GM23338 (cell line): ENCODE results near the gene STOX2. TPM values are rescaled to one million over a fixed set of nuclear protein-coding genes. Genes with fewer than 3 reads are reported as not detected.

Experiments used
- ATAC-seq: fragments of 200-7000 bp; cut with Tn5 transposase; 3 replicates; pipeline ENCODE4 v1.9.1; 2020
- DNase-seq: peaks from one replicate; pipeline ENCODE4 v3.0.0-alpha.2; 2015; ENCODE audit warnings: low spot score
- H2AFZ ChIP-seq: fragments of 200-600 bp; sonication (generic); 2 replicates; pipeline ENCODE4 v1.8.0; 2016; ENCODE audit warnings: antibody characterized with exemption, mild to moderate bottlenecking, moderate library complexity
- H3F3A ChIP-seq: fragments of 200-600 bp; sonication (generic); replicated peaks from 2 replicates; pipeline ENCODE4 v1.8.0; 2017; ENCODE audit warnings: antibody characterized with exemption, mixed run types, low read depth
- H3K27ac ChIP-seq: fragments of 200-600 bp; sonication (generic); 2 replicates; pipeline ENCODE4 v1.6.1; 2016; ENCODE audit warnings: low read depth
- H3K27me3 ChIP-seq: fragments of 200-600 bp; sonication (generic); 2 replicates; pipeline ENCODE4 v1.8.0; 2016; ENCODE audit warnings: mild to moderate bottlenecking, mixed run types, moderate library complexity; ENCODE audit not compliant: insufficient read depth
- H3K36me3 ChIP-seq: fragments of 200-600 bp; sonication (generic); 2 replicates; pipeline ENCODE4 v1.8.0; 2016; ENCODE audit warnings: mild to moderate bottlenecking; ENCODE audit not compliant: insufficient read depth
- H3K4me1 ChIP-seq: fragments of 200-600 bp; sonication (generic); 2 replicates; pipeline ENCODE4 v1.8.0; 2016; ENCODE audit warnings: mild to moderate bottlenecking, moderate library complexity; ENCODE audit not compliant: insufficient read depth
- H3K4me2 ChIP-seq: fragments of 200-600 bp; sonication (generic); 2 replicates; pipeline ENCODE4 v1.7.1; 2017; ENCODE audit warnings: mixed run types
- H3K4me3 ChIP-seq: fragments of 200-600 bp; sonication (generic); 2 replicates; pipeline ENCODE4 v1.6.1; 2016; ENCODE audit warnings: mixed run types
- H3K79me2 ChIP-seq: fragments of 200-600 bp; sonication (generic); replicated peaks from 2 replicates; pipeline ENCODE4 v1.8.0; 2017; ENCODE audit warnings: mild to moderate bottlenecking; ENCODE audit not compliant: insufficient read depth
- H3K9me2 ChIP-seq: fragments of 200-600 bp; sonication (generic); 2 replicates; pipeline ENCODE4 v1.8.0; 2017; ENCODE audit not compliant: insufficient read depth
- H4K20me1 ChIP-seq: fragments of 200-600 bp; sonication (generic); replicated peaks from 2 replicates; pipeline ENCODE4 v1.8.0; 2017; ENCODE audit warnings: mild to moderate bottlenecking; ENCODE audit not compliant: insufficient read depth
- H3K27ac Mint-ChIP-seq: 2 replicates; pipeline ENCODE4 v1.8.0; 2020; ENCODE audit warnings: inconsistent platforms, mild to moderate bottlenecking, moderate library complexity, mixed read lengths
- H3K27me3 Mint-ChIP-seq: 3 replicates; pipeline ENCODE4 v1.8.0; 2022; ENCODE audit warnings: low read depth, mild to moderate bottlenecking, moderate library complexity, mixed read lengths, inconsistent platforms; ENCODE audit not compliant: insufficient read depth, poor library complexity
- H3K36me3 Mint-ChIP-seq: 3 replicates; pipeline ENCODE4 v1.8.0; 2021; ENCODE audit warnings: low read depth, mild to moderate bottlenecking, inconsistent platforms, moderate library complexity, mixed read lengths
- H3K4me1 Mint-ChIP-seq: 3 replicates; pipeline ENCODE4 v1.8.0; 2020; ENCODE audit warnings: mild to moderate bottlenecking, inconsistent platforms, mixed read lengths
- H3K4me3 Mint-ChIP-seq: 3 replicates; pipeline ENCODE4 v1.8.0; 2021; ENCODE audit warnings: moderate library complexity, mild to moderate bottlenecking, inconsistent platforms, mixed read lengths
- H3K9me3 Mint-ChIP-seq: 3 replicates; pipeline ENCODE4 v1.8.0; 2020; ENCODE audit warnings: moderate library complexity, mild to moderate bottlenecking, inconsistent platforms, mixed read lengths
- CREB1 ChIP-seq: fragments of 250-450 bp; sonication (Bioruptor Pico); IDR thresholded peaks from 2 replicates; pipeline ENCODE4 v1.5.0; 2020; ENCODE audit warnings: low read depth, mild to moderate bottlenecking, moderate library complexity
- ETS1 ChIP-seq: IDR thresholded peaks from 2 replicates; pipeline ENCODE4 v1.6.1; 2016; ENCODE audit warnings: antibody characterized with exemption
- EZH2phosphoT487 ChIP-seq: fragments of 200-600 bp; sonication (generic); IDR thresholded peaks from one replicate; pipeline ENCODE4 v1.8.1; 2018; ENCODE audit warnings: antibody characterized with exemption; ENCODE audit not compliant: unreplicated experiment
- POLR2AphosphoS5 ChIP-seq: IDR thresholded peaks from 2 replicates; pipeline ENCODE4 v1.6.1; 2016; ENCODE audit warnings: antibody characterized with exemption, low read depth
- STAT1 ChIP-seq: IDR thresholded peaks from one replicate; pipeline ENCODE4 v1.6.1; 2016; ENCODE audit warnings: antibody characterized with exemption; ENCODE audit not compliant: unreplicated experiment
- polyA plus RNA-seq: library from polyadenylated mRNA; unstranded; fragments of >200 nt; fragmentation: Nextera tagmentation; extraction: Ambion mirVana; gene quantifications from 2 replicates; pipeline ENCODE4 v1.2.1, GENCODE V29; 2016
- total RNA-seq: library from RNA; depleted of rRNA; stranded (reverse); fragments of >200 nt; shearing (Covaris generic); gene quantifications from 2 replicates; pipeline ENCODE4 v1.2.3, GENCODE V29; 2014
- TF ChIP-seq, protein P1 (sequence below), 2 experiments: fragments of 200-600 bp in 1 of 2; sonication (generic) in 1 of 2; conservative IDR thresholded peaks; 2 replicates each; pipeline versions ENCODE4 v1.5.1 to v1.6.1; 2016 to 2017; ENCODE audit warnings: antibody characterized with exemption in 2 of 2, low read depth in 2 of 2, mild to moderate bottlenecking in 2 of 2, moderate library complexity in 1 of 2
- TF ChIP-seq, protein P2 (sequence below): fragments of 250-450 bp; sonication (Bioruptor Pico); IDR thresholded peaks from 2 replicates; pipeline ENCODE4 v1.5.0; 2020; ENCODE audit warnings: mild to moderate bottlenecking, moderate library complexity

The STOX2 gene
- total and polyA plus RNA-seq, 2 experiments from 2014 or later, result 19.8 to 20.6 TPM

DNA sequence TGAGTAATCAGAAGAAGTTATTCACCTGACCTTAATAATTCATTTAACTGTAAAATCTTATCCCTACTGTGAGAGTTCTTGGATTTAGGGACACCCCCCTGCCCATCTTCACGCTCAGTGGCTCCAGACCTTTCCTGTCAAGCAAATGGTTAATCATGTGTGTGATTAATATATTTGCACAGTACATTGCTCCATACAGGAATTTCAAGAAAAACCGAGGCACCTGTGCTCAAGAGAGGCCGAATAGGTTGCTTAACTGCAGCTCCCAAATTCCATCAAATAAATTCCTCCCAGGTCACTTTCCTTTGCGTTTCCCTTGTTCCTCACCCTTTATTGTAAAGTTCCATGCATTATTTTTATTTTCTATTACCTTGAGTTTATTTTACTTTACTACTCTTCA lies 119.5 kb downstream of the STOX2 start:
- Histone ChIP-seq H3K4me3 (no peak overlapping the region), H3K4me1 (0 out of 2 replicates have a peak, but pooled peaks cover 4% of the 10 kb centered on the region), H3K4me2 (no peak overlapping the region), H3K36me3 (no peaks in the 10 kb centered on the region), H3F3A (no peaks in the 10 kb centered on the region), H3K27ac (no peak overlapping the region), H3K27me3 (no peaks in the 10 kb centered on the region), H4K20me1 (no peaks in the 10 kb centered on the region), H2AFZ (no peak overlapping the region), H3K9me2 (no peaks in the 10 kb centered on the region), H3K79me2 (no peaks in the 10 kb centered on the region)
- no peak overlapping the region for H3K4me3 Mint-ChIP-seq
- ATAC-seq (no peak), DNase-seq (no peak)
- H3K9me3 Mint-ChIP-seq, result no peaks in the 10 kb centered on the region
- peaks cover 15% of the 10 kb centered on the region for H3K4me1 Mint-ChIP-seq
- H3K27ac Mint-ChIP-seq, result no peak overlapping the region
- no peaks in the 10 kb centered on the region for H3K27me3 Mint-ChIP-seq
- no peaks in the 10 kb centered on the region for H3K36me3 Mint-ChIP-seq
- TF ChIP-seq STAT1, result no peak
- TF ChIP-seq, protein P1, sequence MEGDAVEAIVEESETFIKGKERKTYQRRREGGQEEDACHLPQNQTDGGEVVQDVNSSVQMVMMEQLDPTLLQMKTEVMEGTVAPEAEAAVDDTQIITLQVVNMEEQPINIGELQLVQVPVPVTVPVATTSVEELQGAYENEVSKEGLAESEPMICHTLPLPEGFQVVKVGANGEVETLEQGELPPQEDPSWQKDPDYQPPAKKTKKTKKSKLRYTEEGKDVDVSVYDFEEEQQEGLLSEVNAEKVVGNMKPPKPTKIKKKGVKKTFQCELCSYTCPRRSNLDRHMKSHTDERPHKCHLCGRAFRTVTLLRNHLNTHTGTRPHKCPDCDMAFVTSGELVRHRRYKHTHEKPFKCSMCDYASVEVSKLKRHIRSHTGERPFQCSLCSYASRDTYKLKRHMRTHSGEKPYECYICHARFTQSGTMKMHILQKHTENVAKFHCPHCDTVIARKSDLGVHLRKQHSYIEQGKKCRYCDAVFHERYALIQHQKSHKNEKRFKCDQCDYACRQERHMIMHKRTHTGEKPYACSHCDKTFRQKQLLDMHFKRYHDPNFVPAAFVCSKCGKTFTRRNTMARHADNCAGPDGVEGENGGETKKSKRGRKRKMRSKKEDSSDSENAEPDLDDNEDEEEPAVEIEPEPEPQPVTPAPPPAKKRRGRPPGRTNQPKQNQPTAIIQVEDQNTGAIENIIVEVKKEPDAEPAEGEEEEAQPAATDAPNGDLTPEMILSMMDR (conservative IDR thresholded peaks at IDR 0.05; ENCODE audit: low read depth in 2 of 2), result no peak
- TF ChIP-seq ETS1, result no peak
- no peak for TF ChIP-seq EZH2phosphoT487

DNA sequence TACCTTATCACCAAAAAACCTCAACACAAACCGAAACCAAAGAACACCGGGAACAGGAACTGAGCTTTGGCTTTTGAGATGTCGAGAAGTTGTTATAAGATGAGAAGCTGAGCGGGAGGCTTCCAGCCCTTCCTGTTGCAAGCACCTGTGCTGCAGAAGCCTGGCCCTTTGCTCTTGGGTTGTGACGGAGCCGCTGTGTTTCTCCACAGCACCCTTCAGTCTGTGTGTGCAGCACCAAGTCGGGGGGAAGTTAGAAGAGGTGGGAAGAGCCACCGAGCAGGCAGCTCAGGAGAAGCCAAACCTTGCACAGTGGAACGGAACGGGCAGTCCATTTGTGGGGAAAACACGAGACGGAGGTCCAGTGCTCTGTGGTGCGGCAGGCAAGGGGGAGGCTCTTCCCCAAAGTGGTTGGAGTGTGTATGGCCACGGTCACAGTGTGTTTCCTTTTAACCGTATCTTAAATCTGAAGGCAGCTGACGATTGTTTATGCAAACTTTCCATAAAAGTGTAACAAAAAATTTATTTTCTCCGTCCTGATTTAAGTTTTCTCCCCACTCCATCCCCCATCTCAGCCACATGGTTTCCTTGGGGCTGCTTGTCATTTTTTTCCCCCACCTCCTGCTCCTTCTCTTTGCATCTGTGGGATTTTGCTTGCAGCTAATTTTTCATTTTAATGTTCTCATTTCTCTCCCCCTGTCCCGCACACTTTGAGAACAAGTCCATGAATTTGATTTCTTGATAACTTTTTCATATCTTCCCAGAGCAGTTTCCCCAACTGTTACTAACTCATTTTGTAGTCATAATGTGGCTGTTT lies 123.7 kb downstream of the STOX2 start:
- Histone ChIP-seq H3K79me2 (no peaks in the 10 kb centered on the region), H3K36me3 (no peaks in the 10 kb centered on the region), H3K9me2 (peaks cover 4% of the 10 kb centered on the region; the same call in 1 of the 2 replicates), H3K27ac (no peak overlapping the region), H2AFZ (no peak overlapping the region), H4K20me1 (no peaks in the 10 kb centered on the region), H3K27me3 (no peaks in the 10 kb centered on the region), H3K4me1 (no peaks in the 10 kb centered on the region), H3F3A (no peaks in the 10 kb centered on the region), H3K4me3 (no peak overlapping the region), H3K4me2 (no peak overlapping the region)
- Mint-ChIP-seq H3K4me3 (no peak overlapping the region), H3K36me3 (peaks cover 2% of the 10 kb centered on the region; the same call in 1 of the 3 replicates), H3K27me3 (peaks cover 3% of the 10 kb centered on the region), H3K27ac (no peak overlapping the region), H3K9me3 (no peaks in the 10 kb centered on the region), H3K4me1 (0 out of 3 replicates have a peak, but pooled peaks cover 3% of the 10 kb centered on the region)
- ATAC-seq (peak; percentile 32; the same call in 2 of the 3 replicates), DNase-seq (no peak)
- TF ChIP-seq, protein P1 (conservative IDR thresholded peaks at IDR 0.05; ENCODE audit: low read depth in 2 of 2), result no peak
- TF ChIP-seq CREB1 (CRISPR knock-in tag), result no peak
- TF ChIP-seq, protein P2, sequence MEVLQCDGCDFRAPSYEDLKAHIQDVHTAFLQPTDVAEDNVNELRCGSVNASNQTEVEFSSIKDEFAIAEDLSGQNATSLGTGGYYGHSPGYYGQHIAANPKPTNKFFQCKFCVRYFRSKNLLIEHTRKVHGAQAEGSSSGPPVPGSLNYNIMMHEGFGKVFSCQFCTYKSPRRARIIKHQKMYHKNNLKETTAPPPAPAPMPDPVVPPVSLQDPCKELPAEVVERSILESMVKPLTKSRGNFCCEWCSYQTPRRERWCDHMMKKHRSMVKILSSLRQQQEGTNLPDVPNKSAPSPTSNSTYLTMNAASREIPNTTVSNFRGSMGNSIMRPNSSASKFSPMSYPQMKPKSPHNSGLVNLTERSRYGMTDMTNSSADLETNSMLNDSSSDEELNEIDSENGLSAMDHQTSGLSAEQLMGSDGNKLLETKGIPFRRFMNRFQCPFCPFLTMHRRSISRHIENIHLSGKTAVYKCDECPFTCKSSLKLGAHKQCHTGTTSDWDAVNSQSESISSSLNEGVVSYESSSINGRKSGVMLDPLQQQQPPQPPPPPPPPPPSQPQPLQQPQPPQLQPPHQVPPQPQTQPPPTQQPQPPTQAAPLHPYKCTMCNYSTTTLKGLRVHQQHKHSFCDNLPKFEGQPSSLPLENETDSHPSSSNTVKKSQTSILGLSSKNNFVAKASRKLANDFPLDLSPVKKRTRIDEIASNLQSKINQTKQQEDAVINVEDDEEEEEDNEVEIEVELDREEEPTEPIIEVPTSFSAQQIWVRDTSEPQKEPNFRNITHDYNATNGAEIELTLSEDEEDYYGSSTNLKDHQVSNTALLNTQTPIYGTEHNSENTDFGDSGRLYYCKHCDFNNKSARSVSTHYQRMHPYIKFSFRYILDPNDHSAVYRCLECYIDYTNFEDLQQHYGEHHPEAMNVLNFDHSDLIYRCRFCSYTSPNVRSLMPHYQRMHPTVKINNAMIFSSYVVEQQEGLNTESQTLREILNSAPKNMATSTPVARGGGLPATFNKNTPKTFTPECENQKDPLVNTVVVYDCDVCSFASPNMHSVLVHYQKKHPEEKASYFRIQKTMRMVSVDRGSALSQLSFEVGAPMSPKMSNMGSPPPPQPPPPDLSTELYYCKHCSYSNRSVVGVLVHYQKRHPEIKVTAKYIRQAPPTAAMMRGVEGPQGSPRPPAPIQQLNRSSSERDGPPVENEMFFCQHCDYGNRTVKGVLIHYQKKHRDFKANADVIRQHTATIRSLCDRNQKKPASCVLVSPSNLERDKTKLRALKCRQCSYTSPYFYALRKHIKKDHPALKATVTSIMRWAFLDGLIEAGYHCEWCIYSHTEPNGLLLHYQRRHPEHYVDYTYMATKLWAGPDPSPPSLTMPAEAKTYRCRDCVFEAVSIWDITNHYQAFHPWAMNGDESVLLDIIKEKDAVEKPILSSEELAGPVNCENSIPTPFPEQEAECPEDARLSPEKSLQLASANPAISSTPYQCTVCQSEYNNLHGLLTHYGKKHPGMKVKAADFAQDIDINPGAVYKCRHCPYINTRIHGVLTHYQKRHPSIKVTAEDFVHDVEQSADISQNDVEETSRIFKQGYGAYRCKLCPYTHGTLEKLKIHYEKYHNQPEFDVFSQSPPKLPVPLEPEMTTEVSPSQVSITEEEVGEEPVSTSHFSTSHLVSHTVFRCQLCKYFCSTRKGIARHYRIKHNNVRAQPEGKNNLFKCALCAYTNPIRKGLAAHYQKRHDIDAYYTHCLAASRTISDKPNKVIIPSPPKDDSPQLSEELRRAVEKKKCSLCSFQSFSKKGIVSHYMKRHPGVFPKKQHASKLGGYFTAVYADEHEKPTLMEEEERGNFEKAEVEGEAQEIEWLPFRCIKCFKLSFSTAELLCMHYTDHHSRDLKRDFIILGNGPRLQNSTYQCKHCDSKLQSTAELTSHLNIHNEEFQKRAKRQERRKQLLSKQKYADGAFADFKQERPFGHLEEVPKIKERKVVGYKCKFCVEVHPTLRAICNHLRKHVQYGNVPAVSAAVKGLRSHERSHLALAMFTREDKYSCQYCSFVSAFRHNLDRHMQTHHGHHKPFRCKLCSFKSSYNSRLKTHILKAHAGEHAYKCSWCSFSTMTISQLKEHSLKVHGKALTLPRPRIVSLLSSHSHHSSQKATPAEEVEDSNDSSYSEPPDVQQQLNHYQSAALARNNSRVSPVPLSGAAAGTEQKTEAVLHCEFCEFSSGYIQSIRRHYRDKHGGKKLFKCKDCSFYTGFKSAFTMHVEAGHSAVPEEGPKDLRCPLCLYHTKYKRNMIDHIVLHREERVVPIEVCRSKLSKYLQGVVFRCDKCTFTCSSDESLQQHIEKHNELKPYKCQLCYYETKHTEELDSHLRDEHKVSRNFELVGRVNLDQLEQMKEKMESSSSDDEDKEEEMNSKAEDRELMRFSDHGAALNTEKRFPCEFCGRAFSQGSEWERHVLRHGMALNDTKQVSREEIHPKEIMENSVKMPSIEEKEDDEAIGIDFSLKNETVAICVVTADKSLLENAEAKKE, result no peak
- no peak for TF ChIP-seq POLR2AphosphoS5
